GM21526 (cell line): ENCODE measurements around the gene SPNS2.

Experiments used
- ATAC-seq: cut with Tn5 transposase; IDR thresholded peaks from one replicate; pipeline ENCODE4 v1.9.1; 2021; ENCODE audit warnings: moderate library complexity; ENCODE audit not compliant: unreplicated experiment, low FRiP score

The SPNS2 gene

GRCh38 chr17:4547118-4547906 lies 48.6 kb downstream of the SPNS2 start:
- ATAC-seq, result no peak

- no peak for ATAC-seq
These were observed 49.4 kb downstream of the SPNS2 start for GRCh38 chr17:4548061-4548461.

GRCh38 chr17:4548721-4549531 lies 50.2 kb downstream of the SPNS2 start:
- no peak for ATAC-seq

- ATAC-seq, result no peak
These were observed 51.3 kb downstream of the SPNS2 start for GRCh38 chr17:4549781-4550533.

GRCh38 chr17:4550534-4551039 lies 51.9 kb downstream of the SPNS2 start:
- no peak for ATAC-seq

- no peak for ATAC-seq
These were observed 52.5 kb downstream of the SPNS2 start for GRCh38 chr17:4551141-4551540.

GRCh38 chr17:4551796-4552525 lies 53.3 kb downstream of the SPNS2 start:
- no peak for ATAC-seq

- no peak for ATAC-seq
These were observed 55.0 kb downstream of the SPNS2 start for GRCh38 chr17:4553669-4554068.

GRCh38 chr17:4554441-4554996 lies 55.8 kb downstream of the SPNS2 start:
- ATAC-seq, result no peak

- ATAC-seq, result peak; percentile 75
These were observed 56.5 kb downstream of the SPNS2 start, which contains the start of gene MYBBP1A for GRCh38 chr17:4554997-4555799. Gene MYBBP1A (minus strand): TSS chr17:4555384. CDS start chr17:4555324, 60 bp downstream.

GRCh38 chr17:4555873-4556759 lies 57.4 kb downstream of the SPNS2 start:
- no peak for ATAC-seq

GRCh38 chr17:4556996-4557395 lies 58.3 kb downstream of the SPNS2 start:
- no peak for ATAC-seq

GRCh38 chr17:4557626-4558346 lies 59.1 kb downstream of the SPNS2 start:
- ATAC-seq, result no peak

GRCh38 chr17:4558347-4558971 lies 59.8 kb downstream of the SPNS2 start:
- no peak for ATAC-seq

- no peak for ATAC-seq
These were observed 60.6 kb downstream of the SPNS2 start for GRCh38 chr17:4559139-4559791.

GRCh38 chr17:4559966-4560365 lies 61.3 kb downstream of the SPNS2 start:
- ATAC-seq, result no peak
